CD4-positive, alpha-beta T cell (primary cell): ENCODE results near the gene LCOR. TPM values are rescaled to one million over a fixed set of nuclear protein-coding genes. Genes with fewer than 3 reads are reported as not detected.

Experiments used
- ATAC-seq: fragments of 200-7000 bp; cut with Tn5 transposase; one replicate; pipeline ENCODE4 v1.10.0; 2022; ENCODE audit warnings: mild to moderate bottlenecking; ENCODE audit not compliant: poor library complexity
- CTCF ChIA-PET: fragments of 350-600 bp; sonication (Branson Sonifier 250); formaldehyde crosslinking; loops from one replicate; lab custom pipeline; 2021; ENCODE audit warnings: antibody characterized with exemption, inconsistent platforms; lab: Charles Lee
- POLR2A ChIA-PET: fragments of 350-600 bp; sonication (Branson Sonifier 250); formaldehyde crosslinking; loops from one replicate; lab custom pipeline; 2021; ENCODE audit warnings: antibody characterized with exemption, inconsistent platforms; lab: Charles Lee
- DNase-seq, 14 experiments: peaks; one replicate each; pipeline ENCODE4 v3.0.0-alpha.2; 2013 to 2020; ENCODE audit warnings: mixed read lengths in 2 of 14
- H3K27ac ChIP-seq, 2 donors: one replicate each; pipeline versions ENCODE4 v1.5.1 to v1.7.0; 2013; ENCODE audit warnings: low read length in 2 of 2, low read depth in 1 of 2, mild to moderate bottlenecking in 1 of 2
- H3K27me3 ChIP-seq, 2 experiments: 1 replicate in 1 of 2; 2 replicates in 1 of 2; pipeline versions ENCODE4 v1.6.1 to v1.7.0; 2013; ENCODE audit warnings: low read length in 2 of 2, control low read depth in 1 of 2, mild to moderate bottlenecking in 1 of 2, moderate library complexity in 1 of 2; ENCODE audit not compliant: insufficient read depth in 2 of 2, control insufficient read depth in 1 of 2
- H3K36me3 ChIP-seq: one replicate; pipeline ENCODE4 v1.6.1; 2013; ENCODE audit warnings: low read length, control low read depth; ENCODE audit not compliant: insufficient read depth
- H3K4me1 ChIP-seq: one replicate; pipeline ENCODE4 v1.6.1; 2013; ENCODE audit warnings: low read length, control low read depth; ENCODE audit not compliant: insufficient read depth
- H3K4me3 ChIP-seq: one replicate; pipeline ENCODE4 v1.5.1; 2013; ENCODE audit warnings: mild to moderate bottlenecking, low read length, moderate library complexity
- H3K9me3 ChIP-seq, 2 experiments: 1 replicate in 1 of 2; 2 replicates in 1 of 2; pipeline versions ENCODE4 v1.6.1 to v1.7.0; 2013; ENCODE audit warnings: low read length in 2 of 2, mild to moderate bottlenecking in 2 of 2, control low read depth in 1 of 2, moderate library complexity in 1 of 2; ENCODE audit not compliant: control insufficient read depth in 1 of 2, insufficient read depth in 1 of 2
- H3K27ac Mint-ChIP-seq: one replicate; pipeline ENCODE4 v1.8.0; 2020; ENCODE audit warnings: mixed read lengths
- H3K27me3 Mint-ChIP-seq: one replicate; pipeline ENCODE4 v1.8.0; 2021; ENCODE audit warnings: mixed read lengths
- H3K36me3 Mint-ChIP-seq: one replicate; pipeline ENCODE4 v1.8.0; 2021; ENCODE audit warnings: low read depth, mixed read lengths
- H3K4me1 Mint-ChIP-seq: one replicate; pipeline ENCODE4 v1.8.0; 2021; ENCODE audit warnings: low read depth, mixed read lengths
- H3K4me3 Mint-ChIP-seq: one replicate; pipeline ENCODE4 v1.8.0; 2020; ENCODE audit warnings: mild to moderate bottlenecking, mixed read lengths
- H3K9me3 Mint-ChIP-seq: one replicate; pipeline ENCODE4 v1.8.0; 2020; ENCODE audit warnings: mixed read lengths
- intact Hi-C, 2 experiments: fragments of 100-400 bp; cut with DNase I in 1 of 2; cut with micrococcal nuclease in 1 of 2; formaldehyde crosslinking; loops; one replicate each; pipeline versions ENCODE4 v1.15.1 to v1.9.0; 2023 to 2025; cut with DNase I, micrococcal nuclease
- total RNA-seq, 174 experiments: library from RNA in 2 of 174; stranded (reverse) in 2 of 174; gene quantifications; one replicate each; pipeline ENCODE4 v1.2.3 and lab custom pipeline; 2021 to 2026
- TF ChIP-seq, protein P1 (sequence below): fragments of 200-600 bp; IDR thresholded peaks from one replicate; pipeline ENCODE4 v1.8.0; 2022; ENCODE audit warnings: antibody characterized with exemption, mild to moderate bottlenecking

The LCOR gene
- total RNA-seq, 2 experiments from 2014 or later = 46.0 to 56.0 TPM

DNA sequence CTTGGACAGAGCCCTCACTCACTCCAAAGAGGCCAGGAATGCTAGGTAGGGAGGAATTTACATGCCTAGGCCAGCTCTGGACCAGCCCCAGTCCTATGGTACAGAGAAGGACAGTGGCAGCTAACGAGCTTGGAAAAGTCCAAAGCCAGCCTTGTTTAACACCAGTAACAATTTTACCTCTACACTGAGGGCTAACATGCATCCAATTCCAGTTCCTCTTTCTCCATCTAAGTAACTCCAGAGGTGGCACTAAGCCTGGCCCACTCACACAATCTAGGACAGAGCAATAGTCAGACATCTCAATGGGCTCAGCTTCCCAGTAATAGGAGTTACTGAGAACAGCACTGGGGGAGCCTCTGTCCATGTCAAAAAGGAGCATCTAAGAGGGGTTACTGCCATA is 5.7 kb upstream of the LCOR start:
- Mint-ChIP-seq H3K27ac (no peak overlapping the region), H3K27me3 (no peaks in the 10 kb centered on the region), H3K36me3 (peaks cover under 1% of the 10 kb centered on the region), H3K4me3 (no peak overlapping the region), H3K4me1 (peaks cover 16% of the 10 kb centered on the region), H3K9me3 (no peaks in the 10 kb centered on the region)
- no peaks in the 10 kb centered on the region for H3K27me3 ChIP-seq
- H3K27ac ChIP-seq = no peak overlapping the region
- H3K36me3 ChIP-seq = no peaks in the 10 kb centered on the region
- DNase-seq = no peak
- peaks cover 5% of the 10 kb centered on the region for H3K4me1 ChIP-seq
- ChIA-PET POLR2A (no interaction called here), CTCF (no interaction called here)
- intact Hi-C loops = no loop called here
- TF ChIP-seq, protein P1, sequence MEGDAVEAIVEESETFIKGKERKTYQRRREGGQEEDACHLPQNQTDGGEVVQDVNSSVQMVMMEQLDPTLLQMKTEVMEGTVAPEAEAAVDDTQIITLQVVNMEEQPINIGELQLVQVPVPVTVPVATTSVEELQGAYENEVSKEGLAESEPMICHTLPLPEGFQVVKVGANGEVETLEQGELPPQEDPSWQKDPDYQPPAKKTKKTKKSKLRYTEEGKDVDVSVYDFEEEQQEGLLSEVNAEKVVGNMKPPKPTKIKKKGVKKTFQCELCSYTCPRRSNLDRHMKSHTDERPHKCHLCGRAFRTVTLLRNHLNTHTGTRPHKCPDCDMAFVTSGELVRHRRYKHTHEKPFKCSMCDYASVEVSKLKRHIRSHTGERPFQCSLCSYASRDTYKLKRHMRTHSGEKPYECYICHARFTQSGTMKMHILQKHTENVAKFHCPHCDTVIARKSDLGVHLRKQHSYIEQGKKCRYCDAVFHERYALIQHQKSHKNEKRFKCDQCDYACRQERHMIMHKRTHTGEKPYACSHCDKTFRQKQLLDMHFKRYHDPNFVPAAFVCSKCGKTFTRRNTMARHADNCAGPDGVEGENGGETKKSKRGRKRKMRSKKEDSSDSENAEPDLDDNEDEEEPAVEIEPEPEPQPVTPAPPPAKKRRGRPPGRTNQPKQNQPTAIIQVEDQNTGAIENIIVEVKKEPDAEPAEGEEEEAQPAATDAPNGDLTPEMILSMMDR = no peak
- H3K9me3 ChIP-seq = no peaks in the 10 kb centered on the region
- ATAC-seq = no peak
- H3K4me3 ChIP-seq = no peak overlapping the region

DNA sequence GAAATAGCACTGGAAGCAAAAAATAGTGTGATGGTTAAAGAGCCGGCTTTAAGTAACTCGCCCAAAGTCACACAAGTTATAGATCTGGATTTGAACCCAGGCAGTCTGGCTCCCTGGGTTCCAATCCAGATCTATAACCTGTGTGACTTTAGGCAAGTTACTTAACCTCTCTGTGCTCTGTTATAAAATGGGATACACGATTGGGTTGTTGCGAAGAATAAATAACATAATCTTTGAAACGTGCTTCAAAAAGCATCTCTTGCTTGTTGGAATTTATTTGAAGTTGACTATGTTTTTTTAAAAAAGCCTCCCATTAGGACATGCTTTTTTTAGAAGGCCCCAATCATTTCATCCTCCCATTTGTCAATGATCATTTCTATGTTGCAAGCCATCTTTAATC is 3.5 kb upstream of the LCOR start:
- Mint-ChIP-seq H3K27me3 (no peaks in the 10 kb centered on the region), H3K9me3 (no peaks in the 10 kb centered on the region), H3K36me3 (peaks cover 8% of the 10 kb centered on the region), H3K4me3 (no peak overlapping the region), H3K4me1 (peaks cover 22% of the 10 kb centered on the region), H3K27ac (no peak overlapping the region)
- Histone ChIP-seq H3K4me3 (no peak overlapping the region), H3K27ac (no peak overlapping the region), H3K36me3 (no peaks in the 10 kb centered on the region), H3K27me3 (no peaks in the 10 kb centered on the region), H3K4me1 (peaks cover 10% of the 10 kb centered on the region), H3K9me3 (no peaks in the 10 kb centered on the region)
- no peak for ATAC-seq
- CTCF ChIA-PET = no interaction called here
- POLR2A ChIA-PET = no interaction called here
- intact Hi-C loops = loop anchor here in 1 of 2 experiments (1.0 kb wide), 1 partner anchor 432 kb away; no protein-coding TSS in a partner anchor
- DNase-seq = no peak
- TF ChIP-seq, protein P1 = no peak

DNA sequence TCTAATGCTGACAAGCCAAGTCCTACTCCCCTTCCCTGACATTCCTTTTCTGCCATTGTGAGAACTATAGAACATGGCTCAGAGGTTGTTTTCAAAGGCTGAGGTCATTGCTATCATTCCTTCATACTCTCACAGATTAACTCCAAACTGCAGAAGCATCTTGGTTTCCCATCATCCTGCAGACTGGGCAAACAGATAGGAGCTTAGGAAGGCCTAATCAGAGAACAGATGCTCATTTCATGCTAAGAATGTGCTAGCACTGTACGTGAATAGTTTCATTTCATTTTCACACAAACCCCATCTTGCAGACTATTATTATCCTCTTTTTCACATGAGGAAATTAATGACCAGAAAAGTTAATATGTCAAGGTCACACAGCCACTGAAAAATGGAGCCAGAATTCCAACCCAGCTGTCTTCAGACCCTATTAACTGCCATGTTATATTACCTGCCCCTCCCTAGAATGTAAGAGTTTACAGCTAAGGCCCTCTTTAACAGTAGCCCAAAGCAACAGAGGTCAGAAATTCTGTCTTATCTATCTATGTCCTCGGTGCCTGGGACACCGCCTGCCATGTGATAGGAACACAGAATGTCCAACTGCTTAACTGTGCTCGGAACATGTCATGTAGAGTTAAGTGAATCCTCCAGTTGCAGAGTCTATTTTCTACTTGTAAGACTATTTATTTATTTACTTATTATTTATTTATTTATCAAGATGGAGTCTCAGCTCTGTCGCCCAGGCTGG is 2.9 kb upstream of the LCOR start:
- Mint-ChIP-seq H3K27me3 (no peaks in the 10 kb centered on the region), H3K4me1 (peaks cover 28% of the 10 kb centered on the region), H3K36me3 (peaks cover 14% of the 10 kb centered on the region), H3K4me3 (no peak overlapping the region), H3K27ac (no peak overlapping the region), H3K9me3 (no peaks in the 10 kb centered on the region)
- Histone ChIP-seq H3K36me3 (no peaks in the 10 kb centered on the region), H3K27me3 (no peaks in the 10 kb centered on the region), H3K27ac (no peak overlapping the region), H3K4me3 (no peak overlapping the region), H3K4me1 (peaks cover 12% of the 10 kb centered on the region), H3K9me3 (no peaks in the 10 kb centered on the region)
- DNase-seq = no peak
- TF ChIP-seq, protein P1 = no peak
- POLR2A ChIA-PET = no interaction called here
- no peak for ATAC-seq
- intact Hi-C loops = no loop called here
- CTCF ChIA-PET = interaction anchor here (1.0 kb wide), 1 partner anchor 454 kb away, joined by 3 read pairs; no protein-coding TSS in a partner anchor
